A549 (cell line): Measurements from ENCODE around the gene CASQ1. TPM values are rescaled to one million over a fixed set of nuclear protein-coding genes. Genes with fewer than 3 reads are reported as not detected.

Source experiments
- ATAC-seq, 2 experiments: fragments of 200-7000 bp in 1 of 2; fragments of >200 bp in 1 of 2; cut with Nextera tagmentation in 1 of 2; cut with Tn5 transposase in 1 of 2; 3 replicates each; pipeline versions ENCODE4 v1.8.0 to v1.9.1; 2018 to 2020; ENCODE audit warnings: mild to moderate bottlenecking in 1 of 2, moderate library complexity in 1 of 2
- CTCF ChIA-PET: fragments of 300-600 bp; sonication (Branson Sonifier 250); formaldehyde crosslinking; extraction: SDS; loops from one replicate; lab custom pipeline; 2021; ENCODE audit warnings: antibody characterized with exemption, inconsistent platforms; lab: Yijun Ruan, JAX
- POLR2A ChIA-PET: fragments of 350-600 bp; formaldehyde crosslinking; extraction: SDS; loops from one replicate; lab custom pipeline; 2021; ENCODE audit warnings: antibody characterized with exemption, inconsistent platforms; lab: Yijun Ruan, JAX
- DNase-seq, 2 experiments: peaks; one replicate each; pipeline versions ENCODE4 v3.0.0 to v3.0.0-alpha.2; 2011 to 2016; ENCODE audit warnings: low read depth in 1 of 2, low spot score in 1 of 2
- FAIRE-seq: peaks from 2 replicates; lab custom pipeline; 2011; peaks lifted over from hg19 to GRCh38; lab: Jason Lieb, UNC
- H3K27ac ChIP-seq, 2 experiments: fragments of >200 bp; sonication (Bioruptor Twin); formaldehyde crosslinking; 3 replicates each; pipeline ENCODE4 v1.5.1; 2016 to 2017
- H3K4me1 ChIP-seq: fragments of >200 bp; sonication (Bioruptor Twin); formaldehyde crosslinking; 3 replicates; pipeline ENCODE4 v1.6.1; 2016
- H3K4me2 ChIP-seq: fragments of >200 bp; sonication (Bioruptor Twin); formaldehyde crosslinking; 3 replicates; pipeline ENCODE4 v1.6.1; 2016
- H3K4me3 ChIP-seq: fragments of >200 bp; sonication (Bioruptor Twin); formaldehyde crosslinking; 3 replicates; pipeline ENCODE4 v1.5.1; 2016
- H3K9me3 ChIP-seq: fragments of >200 bp; sonication (Bioruptor Twin); formaldehyde crosslinking; 3 replicates; pipeline ENCODE4 v1.6.1; 2016
- CBX2 ChIP-seq: fragments of 200-600 bp; sonication (generic); IDR thresholded peaks from 2 replicates; pipeline ENCODE4 v1.6.1; 2016; ENCODE audit warnings: low read depth, mild to moderate bottlenecking, borderline replicate concordance
- CEBPB ChIP-seq, 2 experiments: fragments of >200 bp in 1 of 2; sonication (Bioruptor Twin) in 1 of 2; formaldehyde crosslinking in 1 of 2; IDR thresholded peaks; 2 replicates each; pipeline ENCODE4 v1.6.1; 2012 to 2016
- CHD2 ChIP-seq: fragments of 150-350 bp; IDR thresholded peaks from 2 replicates; pipeline ENCODE4 v1.6.1; 2014; ENCODE audit warnings: low read length; ENCODE audit not compliant: partially characterized antibody
- EHF ChIP-seq: fragments of 250-450 bp; sonication (Bioruptor Pico); IDR thresholded peaks from 2 replicates; pipeline ENCODE4 v1.5.0; 2020; ENCODE audit warnings: mild to moderate bottlenecking
- EP300 ChIP-seq, 2 experiments: fragments of >200 bp; sonication (Bioruptor Twin); formaldehyde crosslinking; IDR thresholded peaks; 2 replicates in 1 of 2; 3 replicates in 1 of 2; pipeline ENCODE4 v1.6.1; 2016 to 2017
- FOXS1 ChIP-seq: fragments of 250-450 bp; sonication (Bioruptor Pico); IDR thresholded peaks from 2 replicates; pipeline ENCODE4 v1.5.0; 2020; ENCODE audit warnings: mild to moderate bottlenecking, moderate library complexity
- GATA3 ChIP-seq: IDR thresholded peaks from 2 replicates; pipeline ENCODE4 v1.6.1; 2012; ENCODE audit warnings: borderline replicate concordance
- HDAC2 ChIP-seq: fragments of 200-600 bp; sonication (generic); IDR thresholded peaks from 2 replicates; pipeline ENCODE4 v1.6.1; 2016
- HEYL ChIP-seq: fragments of 250-450 bp; sonication (Bioruptor Pico); IDR thresholded peaks from 2 replicates; pipeline ENCODE4 v1.8.0; 2021; ENCODE audit warnings: mild to moderate bottlenecking, moderate library complexity
- HOXB5 ChIP-seq: fragments of 250-450 bp; sonication (Bioruptor Pico); IDR thresholded peaks from 2 replicates; pipeline ENCODE4 v1.5.0; 2020; ENCODE audit warnings: mild to moderate bottlenecking, moderate library complexity
- KDM1A ChIP-seq: fragments of 200-600 bp; sonication (generic); IDR thresholded peaks from 2 replicates; pipeline ENCODE4 v1.6.1; 2016; ENCODE audit warnings: low read depth, mild to moderate bottlenecking
- NPAS2 ChIP-seq: fragments of 250-450 bp; sonication (Bioruptor Pico); IDR thresholded peaks from 2 replicates; pipeline ENCODE4 v1.8.0; 2022; ENCODE audit warnings: mild to moderate bottlenecking, moderate library complexity, borderline replicate concordance
- POLR2A ChIP-seq: IDR thresholded peaks from 2 replicates; pipeline ENCODE4 v1.6.1; 2012; ENCODE audit warnings: mild to moderate bottlenecking, low read length
- POLR2AphosphoS2 ChIP-seq: conservative IDR thresholded peaks from 2 replicates; pipeline ENCODE4 v1.6.1; 2012; ENCODE audit warnings: low read length, improper control_type of control experiment, inconsistent platforms
- RAD21 ChIP-seq, 2 experiments: fragments of >200 bp in 1 of 2; sonication (Bioruptor Twin) in 1 of 2; formaldehyde crosslinking in 1 of 2; IDR thresholded peaks in 1 of 2; conservative IDR thresholded peaks in 1 of 2; 2 replicates in 1 of 2; 3 replicates in 1 of 2; pipeline ENCODE4 v1.6.1; 2012 to 2018; ENCODE audit warnings: inconsistent platforms in 1 of 2
- RCOR1 ChIP-seq: fragments of 150-350 bp; IDR thresholded peaks from 2 replicates; pipeline ENCODE4 v1.6.1; 2014; ENCODE audit warnings: antibody characterized with exemption, low read length, low read depth
- RFX5 ChIP-seq: fragments of 450-650 bp; IDR thresholded peaks from 2 replicates; pipeline ENCODE4 v1.7.1; 2014; ENCODE audit warnings: antibody characterized with exemption, mild to moderate bottlenecking, moderate library complexity
- RNF2 ChIP-seq: fragments of 200-600 bp; sonication (generic); IDR thresholded peaks from 2 replicates; pipeline ENCODE4 v1.6.1; 2016; ENCODE audit warnings: low read depth, mild to moderate bottlenecking, antibody characterized with exemption, moderate library complexity, borderline replicate concordance
- TFCP2L1 ChIP-seq: fragments of 250-450 bp; sonication (Bioruptor Pico); IDR thresholded peaks from 2 replicates; pipeline ENCODE4 v1.5.0; 2021; ENCODE audit warnings: mild to moderate bottlenecking
- ZFP36 ChIP-seq: fragments of 450-650 bp; IDR thresholded peaks from 2 replicates; pipeline ENCODE4 v1.6.1; 2014; ENCODE audit warnings: borderline replicate concordance; ENCODE audit not compliant: partially characterized antibody
- ZSCAN20 ChIP-seq: fragments of 250-450 bp; sonication (Bioruptor Pico); IDR thresholded peaks from 2 replicates; pipeline ENCODE4 v1.8.0; 2022; ENCODE audit warnings: mild to moderate bottlenecking, moderate library complexity
- WGBS: methylation state at CpG from one replicate; pipeline ENCODE4 v1.1.6; 2017; ENCODE audit errors: missing lambda C conversion rate; 5-methylcytosine and 5-hydroxymethylcytosine counted together
- polyA plus RNA-seq, 4 experiments: library from polyadenylated mRNA; depleted of rRNA in 3 of 4; stranded (reverse); fragments of >200 nt; fragmentation: RNase III in 1 of 4; extraction: RNeasy Plus Mini Kit Qiagen cat#74134 plus additional on column Dnase treatment in 1 of 4; gene quantifications; 2 replicates in 3 of 4; 3 replicates in 1 of 4; pipeline ENCODE4 v1.2.3, GENCODE V29; 2011 to 2017
- TF ChIP-seq, protein P1 (sequence below): IDR thresholded peaks from 2 replicates; pipeline ENCODE4 v1.6.1; 2012; ENCODE audit warnings: low read depth, borderline replicate concordance
- TF ChIP-seq, protein P2 (sequence below): IDR thresholded peaks from 2 replicates; pipeline ENCODE4 v1.6.1; 2012
- TF ChIP-seq, protein P3 (sequence below): IDR thresholded peaks from 2 replicates; pipeline ENCODE4 v1.6.1; 2012
- TF ChIP-seq, protein P4 (sequence below): fragments of 250-450 bp; sonication (Bioruptor Pico); IDR thresholded peaks from 2 replicates; pipeline ENCODE4 v1.5.0; 2021; ENCODE audit warnings: mild to moderate bottlenecking, moderate library complexity, borderline replicate concordance
- TF ChIP-seq, protein P5 (sequence below): fragments of 450-650 bp; IDR thresholded peaks from 2 replicates; pipeline ENCODE4 v1.6.1; 2014; ENCODE audit warnings: antibody characterized with exemption
- TF ChIP-seq, protein P6 (sequence below): fragments of >200 bp; sonication (Bioruptor Twin); formaldehyde crosslinking; IDR thresholded peaks from 3 replicates; pipeline ENCODE4 v1.6.1; 2016

Gene CASQ1
- polyA plus RNA-seq, 2 of the 4 experiments (the other 2 are of a cell fraction), result 0.04 to 0.08 TPM

DNA sequence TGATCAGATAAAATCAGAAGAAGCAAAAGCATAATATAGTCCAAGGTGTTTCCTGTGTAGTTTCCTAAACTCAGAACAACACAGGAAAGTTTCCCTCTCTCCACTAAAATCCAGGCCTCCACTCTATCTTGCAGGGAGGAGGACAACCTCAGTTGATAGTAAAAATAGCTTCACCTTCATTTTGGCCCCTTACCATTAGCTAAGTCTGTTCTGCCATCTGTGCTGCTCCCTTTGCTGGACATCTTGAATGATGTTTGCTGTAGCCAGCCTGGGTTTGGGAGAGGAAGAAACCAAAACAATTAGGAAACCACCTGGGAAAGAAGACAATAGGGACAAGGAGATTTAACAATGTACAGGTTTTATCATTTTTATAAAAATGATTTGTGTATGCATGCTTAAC is 53.4 kb downstream of the CASQ1 start:
- Histone ChIP-seq H3K9me3 (no peaks in the 10 kb centered on the region), H3K4me2 (no peak overlapping the region), H3K27ac (no peak overlapping the region), H3K4me1 (peaks cover 16% of the 10 kb centered on the region), H3K4me3 (no peak overlapping the region)
- ChIA-PET CTCF (interaction anchor here (0.7 to 5.7 kb wide), 12 partner anchors 8 to 1506 kb away, joined by 3 to 60 read pairs (median 7); partner anchors contain the start of genes CASQ1 and DUSP12), POLR2A (no interaction called here)
- no peak for ATAC-seq
- FAIRE-seq, result no peak
- TF ChIP-seq, protein P1, sequence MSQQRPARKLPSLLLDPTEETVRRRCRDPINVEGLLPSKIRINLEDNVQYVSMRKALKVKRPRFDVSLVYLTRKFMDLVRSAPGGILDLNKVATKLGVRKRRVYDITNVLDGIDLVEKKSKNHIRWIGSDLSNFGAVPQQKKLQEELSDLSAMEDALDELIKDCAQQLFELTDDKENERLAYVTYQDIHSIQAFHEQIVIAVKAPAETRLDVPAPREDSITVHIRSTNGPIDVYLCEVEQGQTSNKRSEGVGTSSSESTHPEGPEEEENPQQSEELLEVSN, result no peak
- no peak for TF ChIP-seq HEYL
- TF ChIP-seq, protein P2, sequence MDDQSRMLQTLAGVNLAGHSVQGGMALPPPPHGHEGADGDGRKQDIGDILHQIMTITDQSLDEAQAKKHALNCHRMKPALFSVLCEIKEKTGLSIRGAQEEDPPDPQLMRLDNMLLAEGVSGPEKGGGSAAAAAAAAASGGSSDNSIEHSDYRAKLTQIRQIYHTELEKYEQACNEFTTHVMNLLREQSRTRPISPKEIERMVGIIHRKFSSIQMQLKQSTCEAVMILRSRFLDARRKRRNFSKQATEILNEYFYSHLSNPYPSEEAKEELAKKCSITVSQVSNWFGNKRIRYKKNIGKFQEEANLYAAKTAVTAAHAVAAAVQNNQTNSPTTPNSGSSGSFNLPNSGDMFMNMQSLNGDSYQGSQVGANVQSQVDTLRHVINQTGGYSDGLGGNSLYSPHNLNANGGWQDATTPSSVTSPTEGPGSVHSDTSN, result no peak
- no peak for TF ChIP-seq POLR2AphosphoS2
- TF ChIP-seq, protein P3, sequence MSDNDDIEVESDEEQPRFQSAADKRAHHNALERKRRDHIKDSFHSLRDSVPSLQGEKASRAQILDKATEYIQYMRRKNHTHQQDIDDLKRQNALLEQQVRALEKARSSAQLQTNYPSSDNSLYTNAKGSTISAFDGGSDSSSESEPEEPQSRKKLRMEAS, result no peak
- TF ChIP-seq RCOR1, result no peak
- TF ChIP-seq CEBPB (IDR thresholded peaks at IDR 0.05), result no peak
- no peak for TF ChIP-seq TFCP2L1 (CRISPR knock-in tag)
- no peak for TF ChIP-seq HDAC2
- TF ChIP-seq, protein P4, sequence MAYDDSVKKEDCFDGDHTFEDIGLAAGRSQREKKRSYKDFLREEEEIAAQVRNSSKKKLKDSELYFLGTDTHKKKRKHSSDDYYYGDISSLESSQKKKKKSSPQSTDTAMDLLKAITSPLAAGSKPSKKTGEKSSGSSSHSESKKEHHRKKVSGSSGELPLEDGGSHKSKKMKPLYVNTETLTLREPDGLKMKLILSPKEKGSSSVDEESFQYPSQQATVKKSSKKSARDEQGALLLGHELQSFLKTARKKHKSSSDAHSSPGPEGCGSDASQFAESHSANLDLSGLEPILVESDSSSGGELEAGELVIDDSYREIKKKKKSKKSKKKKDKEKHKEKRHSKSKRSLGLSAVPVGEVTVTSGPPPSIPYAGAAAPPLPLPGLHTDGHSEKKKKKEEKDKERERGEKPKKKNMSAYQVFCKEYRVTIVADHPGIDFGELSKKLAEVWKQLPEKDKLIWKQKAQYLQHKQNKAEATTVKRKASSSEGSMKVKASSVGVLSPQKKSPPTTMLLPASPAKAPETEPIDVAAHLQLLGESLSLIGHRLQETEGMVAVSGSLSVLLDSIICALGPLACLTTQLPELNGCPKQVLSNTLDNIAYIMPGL (CRISPR knock-in tag), result no peak
- TF ChIP-seq NPAS2, result no peak
- TF ChIP-seq, protein P5, sequence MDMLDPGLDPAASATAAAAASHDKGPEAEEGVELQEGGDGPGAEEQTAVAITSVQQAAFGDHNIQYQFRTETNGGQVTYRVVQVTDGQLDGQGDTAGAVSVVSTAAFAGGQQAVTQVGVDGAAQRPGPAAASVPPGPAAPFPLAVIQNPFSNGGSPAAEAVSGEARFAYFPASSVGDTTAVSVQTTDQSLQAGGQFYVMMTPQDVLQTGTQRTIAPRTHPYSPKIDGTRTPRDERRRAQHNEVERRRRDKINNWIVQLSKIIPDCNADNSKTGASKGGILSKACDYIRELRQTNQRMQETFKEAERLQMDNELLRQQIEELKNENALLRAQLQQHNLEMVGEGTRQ, result no peak
- no peak for DNase-seq

DNA sequence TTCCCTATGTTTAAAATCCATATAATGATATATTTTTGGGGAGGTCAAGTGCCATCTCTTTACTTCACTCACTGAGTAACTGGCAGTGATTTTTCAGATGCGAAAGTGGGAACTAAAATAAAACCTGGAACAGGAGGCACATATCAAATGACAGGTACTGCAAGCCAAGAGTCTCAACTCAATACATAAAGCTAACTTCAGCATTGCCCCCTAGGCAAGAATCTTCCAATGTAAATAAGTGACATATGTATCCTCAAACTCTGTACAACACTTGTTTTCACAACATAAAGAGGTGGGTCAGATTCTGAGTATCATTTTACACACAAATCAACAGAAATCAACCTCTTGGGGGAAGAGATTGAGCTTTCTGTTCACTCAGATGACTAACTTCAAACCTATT is 53.8 kb downstream of the CASQ1 start:
- ATAC-seq, result no peak
- 81% methylated on average over 1 of the region's 1 CpG for WGBS
- no peak for TF ChIP-seq EHF (CRISPR knock-in tag)
- TF ChIP-seq, protein P3, result no peak
- no peak for TF ChIP-seq CBX2
- TF ChIP-seq HOXB5 (CRISPR knock-in tag), result no peak
- TF ChIP-seq EP300 (IDR thresholded peaks at IDR 0.05), result no peak
- Histone ChIP-seq H3K4me1 (peaks cover 16% of the 10 kb centered on the region), H3K4me2 (no peak overlapping the region), H3K4me3 (no peak overlapping the region), H3K27ac (no peak overlapping the region), H3K9me3 (no peaks in the 10 kb centered on the region)
- DNase-seq, result no peak
- no peak for FAIRE-seq
- CTCF ChIA-PET, result interaction anchor here (0.7 to 5.7 kb wide), 11 partner anchors 8 to 1505 kb away, joined by 3 to 60 read pairs (median 11); partner anchors contain the start of genes CASQ1 and DUSP12
- POLR2A ChIA-PET, result interaction anchor here (1.5 kb wide), 1 partner anchor 18 kb away, joined by 4 read pairs; the partner anchor contains the start of gene DCAF8

DNA sequence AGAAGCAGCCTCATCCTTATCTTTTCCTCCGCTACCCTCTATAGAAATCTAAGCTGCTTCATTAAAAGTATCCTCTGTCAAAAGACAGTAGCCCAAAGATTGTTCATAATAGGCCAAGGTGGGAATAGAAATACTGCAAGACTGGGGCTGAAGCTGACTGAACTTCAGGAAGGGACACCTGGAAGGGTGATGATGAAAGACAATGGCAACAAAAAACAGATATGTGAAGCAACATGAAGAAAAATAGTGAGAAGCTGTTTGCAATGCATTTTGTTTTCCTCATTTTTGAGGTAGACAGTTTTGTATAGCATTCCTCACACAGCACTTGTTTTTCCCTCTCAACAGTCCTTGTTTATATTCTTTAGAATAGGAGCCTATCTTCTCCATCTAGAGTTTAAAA is 55.1 kb downstream of the CASQ1 start:
- H3K27ac ChIP-seq, result no peak overlapping the region
- no peak overlapping the region for H3K4me3 ChIP-seq
- DNase-seq (no peak), ATAC-seq (no peak), FAIRE-seq (no peak)
- POLR2A ChIA-PET, result interaction anchor here (1.5 kb wide), 1 partner anchor 17 kb away, joined by 4 read pairs; the partner anchor contains the start of gene DCAF8
- CTCF ChIA-PET, result interaction anchor here (1.3 to 4.2 kb wide), 9 partner anchors 9 to 160 kb away, joined by 3 to 26 read pairs (median 5); partner anchors contain the start of gene CASQ1
- peaks cover 16% of the 10 kb centered on the region for H3K4me1 ChIP-seq
- 92% methylated on average over 1 of the region's 1 CpG for WGBS
- no peaks in the 10 kb centered on the region for H3K9me3 ChIP-seq
- H3K4me2 ChIP-seq, result no peak overlapping the region
- no peak for TF ChIP-seq RAD21 (conservative IDR thresholded peaks at IDR 0.05 in 1 of 2, IDR thresholded peaks at IDR 0.05 in 1 of 2)
- TF ChIP-seq, protein P3, result no peak
- TF ChIP-seq TFCP2L1 (CRISPR knock-in tag), result no peak
- no peak for TF ChIP-seq KDM1A
- no peak for TF ChIP-seq FOXS1 (CRISPR knock-in tag)
- no peak for TF ChIP-seq GATA3
- no peak for TF ChIP-seq ZSCAN20 (CRISPR knock-in tag)
- TF ChIP-seq RNF2, result no peak
- TF ChIP-seq RFX5, result no peak
- no peak for TF ChIP-seq CHD2
- TF ChIP-seq, protein P6, sequence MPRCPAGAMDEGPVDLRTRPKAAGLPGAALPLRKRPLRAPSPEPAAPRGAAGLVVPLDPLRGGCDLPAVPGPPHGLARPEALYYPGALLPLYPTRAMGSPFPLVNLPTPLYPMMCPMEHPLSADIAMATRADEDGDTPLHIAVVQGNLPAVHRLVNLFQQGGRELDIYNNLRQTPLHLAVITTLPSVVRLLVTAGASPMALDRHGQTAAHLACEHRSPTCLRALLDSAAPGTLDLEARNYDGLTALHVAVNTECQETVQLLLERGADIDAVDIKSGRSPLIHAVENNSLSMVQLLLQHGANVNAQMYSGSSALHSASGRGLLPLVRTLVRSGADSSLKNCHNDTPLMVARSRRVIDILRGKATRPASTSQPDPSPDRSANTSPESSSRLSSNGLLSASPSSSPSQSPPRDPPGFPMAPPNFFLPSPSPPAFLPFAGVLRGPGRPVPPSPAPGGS, result no peak
- TF ChIP-seq ZFP36, result no peak
- TF ChIP-seq POLR2A, result no peak
- no peak for TF ChIP-seq HDAC2
- TF ChIP-seq, protein P1, result no peak
